CD4-positive, alpha-beta T cell treated with Interleukin-12 subunit alpha and Interleukin-12 subunit beta, for 1 hour (primary cell): ENCODE measurements around the gene TSR3.
A peak's percentile ranks its signal among the peaks of the same experiment; 100 is the strongest.

Source experiments
- DNase-seq: peaks from one replicate; pipeline ENCODE4 v3.0.0-alpha.2; 2020

The TSR3 gene

DNA sequence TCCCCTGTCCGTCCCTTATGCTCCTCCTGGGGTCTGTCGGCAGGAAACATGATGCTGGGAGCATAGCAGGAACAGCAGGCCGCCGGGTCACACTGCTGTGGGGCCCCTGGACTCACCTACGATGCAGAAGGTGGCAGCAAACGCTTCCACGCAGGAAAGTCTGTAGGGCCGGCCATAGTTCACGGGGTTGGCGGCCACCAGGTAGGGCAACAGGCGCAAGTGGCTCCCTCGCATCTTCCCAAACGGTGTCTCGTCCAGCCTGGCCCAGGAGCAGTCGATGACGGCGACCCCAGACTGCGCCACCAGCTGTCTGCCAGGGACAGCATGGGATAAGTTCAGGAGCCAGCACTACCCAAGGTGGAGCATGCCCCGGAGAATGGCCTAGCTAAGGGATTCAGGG lies 987 bp downstream of the TSR3 start:
- DNase-seq, result no peak

DNA sequence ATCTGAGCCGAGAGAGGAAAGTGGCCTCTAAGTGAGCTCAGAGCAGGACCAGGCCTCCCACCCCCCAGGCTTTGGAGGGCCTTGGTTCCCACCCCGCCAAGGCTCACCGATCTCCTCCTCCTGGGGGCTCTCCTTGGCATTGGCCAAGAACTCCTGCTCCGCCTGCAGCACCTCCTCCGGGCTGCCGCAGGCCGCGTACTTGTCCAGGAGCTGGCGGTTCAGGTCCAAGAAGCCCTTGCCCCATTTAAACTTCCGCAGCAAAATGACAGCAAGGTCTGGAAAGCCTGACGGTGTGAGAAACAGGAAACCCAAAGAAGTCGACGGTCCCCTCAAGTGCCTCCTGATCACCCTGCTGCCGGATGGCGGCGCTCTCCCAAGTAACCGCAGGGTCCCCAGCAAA lies 1.7 kb downstream of the TSR3 start:
- no peak for DNase-seq

DNA sequence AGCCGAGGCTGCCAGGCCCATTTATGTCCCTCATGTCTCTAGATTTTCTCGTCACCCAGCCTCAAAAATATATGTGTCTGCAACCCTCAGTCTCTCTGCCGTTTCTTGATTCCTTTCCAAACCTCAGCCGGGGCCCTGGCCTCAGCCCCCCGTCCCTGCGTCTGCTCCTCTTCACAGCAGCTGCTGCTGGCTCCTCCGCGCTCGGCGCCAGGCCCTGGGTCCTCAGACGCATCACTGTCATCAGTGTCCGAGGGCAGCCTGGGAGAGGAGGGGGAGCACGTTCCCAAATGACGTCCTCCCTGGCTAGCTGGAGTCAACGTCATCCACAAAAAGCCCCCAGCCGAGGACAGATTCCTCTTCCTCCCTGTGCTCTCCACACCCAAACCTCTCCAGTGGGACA lies 2.3 kb downstream of the TSR3 start:
- no peak for DNase-seq

DNA sequence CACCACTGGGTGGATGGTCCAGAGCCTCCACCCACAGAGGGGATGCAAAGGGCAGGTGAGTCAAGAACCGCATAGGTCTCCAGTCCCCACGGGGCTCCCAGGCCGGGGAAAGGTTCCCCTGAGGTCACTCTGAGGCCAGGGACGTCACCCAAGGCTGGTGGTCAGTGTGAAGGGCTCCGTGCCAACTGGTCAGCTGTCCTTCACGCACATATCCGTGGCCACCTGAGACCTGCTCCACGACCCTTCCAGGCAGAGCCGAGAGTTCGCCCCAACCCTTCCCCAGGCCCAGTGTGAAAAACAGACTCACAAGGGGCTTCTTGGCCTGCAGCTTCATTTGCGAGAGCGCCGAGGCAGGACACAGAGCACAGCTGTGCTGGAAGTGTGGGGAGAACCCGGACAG lies 2.8 kb downstream of the TSR3 start:
- no peak for DNase-seq

DNA sequence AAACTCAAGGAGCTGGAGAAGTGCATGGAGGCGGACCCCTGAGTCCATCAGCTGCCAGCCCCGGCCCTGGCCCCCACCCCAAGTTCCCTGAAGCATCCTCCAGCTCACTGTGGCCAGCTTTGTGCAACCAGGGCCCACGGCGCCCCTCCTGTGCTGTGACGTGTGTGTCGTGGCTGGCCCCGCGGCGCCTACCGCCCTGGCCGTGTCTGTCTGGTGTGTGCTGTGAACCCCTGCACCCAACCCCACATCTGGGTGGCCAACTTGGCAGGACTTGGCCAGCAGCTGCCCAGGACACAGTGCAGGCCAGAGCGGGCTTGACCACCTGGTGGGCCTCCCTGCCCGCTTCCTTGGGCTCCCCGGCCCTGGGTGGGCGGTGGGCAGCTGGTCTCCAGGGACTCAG lies 3.2 kb downstream of the TSR3 start:
- DNase-seq, result no peak

DNA sequence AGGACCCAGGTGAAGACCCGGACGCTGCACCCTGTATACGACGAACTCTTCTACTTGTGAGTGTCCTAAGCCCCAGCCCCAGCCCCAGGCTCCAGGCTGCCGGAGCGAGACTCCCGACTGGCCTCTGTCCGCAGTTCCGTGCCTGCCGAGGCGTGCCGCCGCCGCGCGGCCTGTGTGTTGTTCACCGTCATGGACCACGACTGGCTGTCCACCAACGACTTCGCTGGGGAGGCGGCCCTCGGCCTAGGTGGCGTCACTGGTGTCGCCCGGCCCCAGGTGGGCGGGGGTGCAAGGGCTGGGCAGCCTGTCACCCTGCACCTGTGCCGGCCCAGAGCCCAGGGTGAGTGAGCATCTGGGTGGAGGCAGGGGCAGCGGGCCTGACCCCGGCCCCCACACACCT lies 3.7 kb downstream of the TSR3 start:
- no peak for DNase-seq

DNA sequence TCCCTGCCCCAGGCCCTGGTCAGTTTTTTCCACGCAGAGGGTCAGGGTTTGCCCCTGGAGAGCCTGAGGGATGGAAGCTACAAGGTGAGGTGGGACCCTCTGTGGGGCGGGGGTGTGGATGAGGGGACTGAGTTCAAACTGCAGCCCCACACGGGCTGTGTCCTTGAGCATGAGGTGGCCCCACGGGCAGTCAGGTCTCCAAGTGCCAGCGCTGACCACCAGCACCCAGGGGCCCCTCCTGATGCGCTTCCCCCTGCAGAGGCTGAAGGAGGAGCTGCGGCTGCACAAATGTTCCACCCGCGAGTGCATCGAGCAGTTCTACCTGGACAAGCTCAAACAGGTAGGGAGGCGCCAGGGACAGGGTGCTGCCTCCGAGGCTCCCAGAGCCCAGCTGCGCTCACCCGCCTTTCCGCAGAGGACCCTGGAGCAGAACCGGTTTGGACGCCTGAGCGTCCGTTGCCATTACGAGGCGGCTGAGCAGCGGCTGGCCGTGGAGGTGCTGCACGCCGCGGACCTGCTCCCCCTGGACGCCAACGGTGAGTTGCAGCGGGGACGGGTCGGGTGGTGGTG lies 4.3 kb downstream of the TSR3 start:
- no peak for DNase-seq

DNA sequence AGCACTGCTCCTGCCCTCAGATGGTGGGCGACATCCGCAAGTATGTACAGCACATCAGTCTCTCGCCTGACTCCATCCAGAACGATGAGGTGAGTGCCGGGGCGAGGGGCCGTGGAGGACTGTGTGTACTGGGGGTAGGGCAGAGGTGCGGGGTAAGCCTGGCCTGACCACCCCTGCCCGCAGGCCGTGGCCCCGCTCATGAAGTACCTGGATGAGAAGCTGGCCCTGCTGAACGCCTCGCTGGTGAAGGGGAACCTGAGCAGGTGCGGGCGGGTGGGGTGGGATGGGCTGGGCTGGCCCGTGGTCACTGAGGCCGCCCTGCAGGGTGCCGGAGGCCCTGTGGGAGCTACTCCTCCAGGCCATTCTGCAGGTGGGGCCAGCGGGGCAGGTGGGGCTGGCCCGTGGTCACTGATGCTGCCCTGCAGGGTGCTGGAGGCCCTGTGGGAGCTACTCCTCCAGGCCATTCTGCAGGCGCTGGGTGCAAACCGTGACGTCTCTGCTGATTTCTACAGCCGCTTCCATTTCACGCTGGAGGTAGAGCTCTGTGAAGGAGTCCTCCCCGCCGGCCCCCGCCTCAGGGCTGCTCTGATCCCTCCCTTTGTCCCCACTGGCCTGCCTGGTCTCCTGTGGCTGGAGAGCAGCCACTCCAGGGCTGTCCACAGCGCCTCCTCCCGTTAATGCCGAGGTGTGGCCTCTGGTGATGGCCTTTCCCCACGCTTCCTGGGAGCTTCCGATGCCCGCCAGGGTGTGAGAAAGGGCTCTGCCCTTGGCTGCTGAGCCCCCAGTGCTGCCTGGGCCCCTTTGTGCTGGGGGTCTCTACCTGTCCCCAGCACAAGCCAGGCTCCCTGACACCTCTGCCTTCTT lies 5.0 kb downstream of the TSR3 start:
- no peak for DNase-seq

DNA sequence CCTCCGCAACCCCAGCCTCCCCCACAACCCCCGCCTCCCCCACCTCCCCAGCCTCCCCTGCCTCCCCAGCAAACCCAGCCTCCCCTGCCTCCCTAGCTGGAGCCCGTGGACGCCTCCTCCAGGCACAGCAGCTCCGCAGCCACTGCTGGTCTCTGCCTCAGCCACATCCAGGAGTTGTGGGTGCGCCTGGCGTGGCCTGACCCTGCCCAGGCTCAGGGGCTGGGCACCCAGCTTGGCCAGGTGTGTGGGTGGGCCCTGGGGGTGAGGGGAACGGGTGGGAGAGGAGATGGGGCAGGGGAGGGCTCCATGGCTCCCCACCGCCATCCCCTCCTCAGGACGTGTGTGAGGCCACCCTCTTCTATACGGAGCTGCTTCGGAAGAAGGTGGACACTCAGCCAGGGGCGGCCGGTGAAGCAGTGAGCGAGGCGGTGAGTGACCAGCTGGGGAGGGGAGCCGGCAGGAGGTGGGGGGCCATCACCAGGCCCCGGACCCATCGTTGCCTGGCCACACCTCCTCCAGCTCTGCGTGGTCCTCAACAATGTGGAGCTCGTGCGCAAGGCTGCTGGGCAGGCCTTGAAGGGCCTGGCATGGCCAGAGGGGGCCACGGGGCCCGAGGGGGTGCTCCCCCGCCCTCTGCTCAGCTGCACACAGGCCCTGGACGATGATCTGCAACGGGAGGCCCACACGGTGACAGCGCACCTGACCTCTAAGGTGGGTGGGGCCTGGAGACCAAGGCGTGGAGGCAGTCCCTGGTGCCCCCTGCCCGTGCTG lies 5.8 kb downstream of the TSR3 start:
- DNase-seq, result no peak

DNA sequence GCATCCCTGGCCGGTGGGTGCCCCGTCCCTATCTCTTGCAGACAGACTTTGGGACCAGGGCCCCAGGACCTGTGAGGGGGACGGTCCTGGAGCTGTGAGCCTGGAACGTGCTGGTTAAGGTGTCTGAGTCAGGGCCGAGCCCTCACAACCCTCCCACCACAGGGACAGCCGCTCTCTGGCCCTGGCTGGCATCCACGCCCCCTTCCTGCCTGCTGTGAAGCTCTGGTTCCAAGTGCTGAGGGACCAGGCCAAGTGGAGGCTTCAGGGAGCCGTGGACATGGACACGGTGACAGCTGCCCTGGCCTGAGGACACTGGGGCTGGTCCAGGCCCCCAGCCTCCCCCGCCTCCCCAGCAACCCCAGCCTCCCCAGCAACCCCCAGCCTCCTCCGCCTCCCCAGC lies 6.6 kb downstream of the TSR3 start:
- DNase-seq, result no peak

DNA sequence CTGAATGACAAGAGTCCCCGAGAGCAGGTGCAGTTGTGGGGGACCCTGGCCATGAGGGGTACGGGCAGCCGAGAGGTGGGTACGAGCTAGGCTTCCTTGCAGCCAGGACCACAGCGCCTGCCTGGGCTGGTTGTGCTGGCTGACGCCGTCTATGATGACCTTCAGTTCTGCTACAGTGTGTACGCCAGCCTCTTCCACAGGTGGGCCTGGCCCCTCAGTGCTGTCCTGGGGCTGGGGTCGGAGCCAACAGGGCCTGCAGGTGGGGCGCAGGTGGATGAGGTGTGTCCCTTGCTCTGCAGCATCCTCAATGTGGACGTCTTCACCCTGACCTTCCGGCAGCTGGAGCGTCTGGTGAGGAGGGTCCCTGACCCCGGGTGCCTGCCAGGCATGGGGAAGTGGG lies 7.2 kb downstream of the TSR3 start:
- DNase-seq, result no peak

DNA sequence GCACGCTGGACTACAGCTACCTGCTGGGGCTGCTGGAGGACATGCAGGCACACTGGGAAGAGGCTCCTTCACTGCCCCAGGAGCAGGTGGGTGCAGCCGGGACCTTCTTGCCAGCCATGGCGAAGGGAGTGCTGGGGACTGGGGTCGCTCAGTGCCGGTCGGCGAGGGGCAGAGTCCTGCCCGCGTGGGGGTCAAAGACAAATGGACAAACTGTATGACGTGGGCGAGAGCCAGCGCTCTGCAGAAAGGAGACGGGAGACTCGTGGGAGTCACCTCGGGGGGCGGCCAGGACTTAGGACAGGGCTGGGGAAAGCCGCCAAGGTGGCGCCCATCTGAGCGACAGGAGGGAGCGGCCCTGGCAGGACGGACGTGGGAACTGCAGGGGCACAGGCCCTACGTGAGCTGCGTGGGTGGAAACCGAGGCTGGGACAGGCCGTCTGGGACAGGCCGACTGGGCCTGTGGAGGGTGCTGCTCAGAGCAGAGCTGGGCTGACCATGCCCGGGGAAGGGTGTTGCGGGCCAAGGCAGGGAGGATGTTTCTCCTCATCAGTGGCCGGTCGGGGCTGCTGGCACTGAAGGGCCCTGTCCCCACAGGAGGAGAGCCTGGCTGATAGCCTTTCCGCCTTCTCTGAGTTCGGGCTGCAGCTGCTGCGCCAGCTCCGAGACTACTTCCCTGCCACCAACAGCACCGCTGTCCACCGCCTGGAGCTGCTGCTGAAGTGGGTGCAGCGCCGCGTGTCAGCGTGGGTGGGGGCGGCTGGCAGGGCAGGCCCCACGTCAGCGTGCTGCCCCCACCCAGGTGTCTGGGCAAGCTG lies 8.0 kb downstream of the TSR3 start:
- DNase-seq, result no peak

DNA sequence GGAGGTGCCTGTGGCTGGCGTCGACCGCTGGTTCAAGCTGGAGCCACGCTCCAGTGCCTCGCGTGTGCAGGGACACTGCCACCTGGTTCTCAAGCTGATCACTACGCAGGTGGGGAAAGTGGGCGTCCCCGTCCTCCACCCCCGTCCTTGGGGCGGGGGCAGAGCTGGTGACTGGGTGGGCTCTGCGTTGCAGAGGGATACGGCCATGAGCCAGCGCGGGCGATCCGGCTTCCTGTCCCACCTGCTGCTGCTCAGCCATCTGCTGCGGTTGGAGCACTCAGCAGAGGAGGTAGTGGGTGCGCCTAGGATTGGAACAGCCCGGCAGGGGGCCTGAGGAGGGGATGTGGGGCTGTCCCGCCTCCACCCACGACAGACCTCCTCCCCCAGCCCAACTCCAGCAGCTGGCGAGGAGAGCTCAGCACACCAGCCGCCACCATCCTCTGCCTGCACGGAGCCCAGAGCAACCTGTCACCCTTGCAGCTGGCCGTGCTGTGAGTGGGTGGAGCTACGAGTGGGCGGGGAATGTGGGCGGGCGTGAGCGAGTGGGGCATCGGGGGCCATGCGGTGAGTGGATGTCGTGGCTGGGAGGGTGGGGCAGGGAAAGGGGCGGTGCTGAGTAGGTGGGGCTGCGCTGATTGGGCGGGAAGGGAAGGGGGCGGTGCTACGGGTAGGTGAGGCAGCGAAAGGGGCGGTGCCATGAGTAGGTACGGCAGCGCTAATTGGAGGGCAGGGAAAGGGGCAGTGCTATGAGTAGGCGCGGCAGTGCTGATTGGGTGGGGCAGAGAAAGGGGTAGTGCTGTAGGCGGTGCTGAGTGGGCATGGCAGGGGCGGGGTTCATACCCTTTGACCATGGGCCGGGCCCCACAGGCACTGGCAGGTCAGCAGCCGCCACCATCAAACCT lies 8.9 kb downstream of the TSR3 start:
- peak; percentile 99 for DNase-seq

DNA sequence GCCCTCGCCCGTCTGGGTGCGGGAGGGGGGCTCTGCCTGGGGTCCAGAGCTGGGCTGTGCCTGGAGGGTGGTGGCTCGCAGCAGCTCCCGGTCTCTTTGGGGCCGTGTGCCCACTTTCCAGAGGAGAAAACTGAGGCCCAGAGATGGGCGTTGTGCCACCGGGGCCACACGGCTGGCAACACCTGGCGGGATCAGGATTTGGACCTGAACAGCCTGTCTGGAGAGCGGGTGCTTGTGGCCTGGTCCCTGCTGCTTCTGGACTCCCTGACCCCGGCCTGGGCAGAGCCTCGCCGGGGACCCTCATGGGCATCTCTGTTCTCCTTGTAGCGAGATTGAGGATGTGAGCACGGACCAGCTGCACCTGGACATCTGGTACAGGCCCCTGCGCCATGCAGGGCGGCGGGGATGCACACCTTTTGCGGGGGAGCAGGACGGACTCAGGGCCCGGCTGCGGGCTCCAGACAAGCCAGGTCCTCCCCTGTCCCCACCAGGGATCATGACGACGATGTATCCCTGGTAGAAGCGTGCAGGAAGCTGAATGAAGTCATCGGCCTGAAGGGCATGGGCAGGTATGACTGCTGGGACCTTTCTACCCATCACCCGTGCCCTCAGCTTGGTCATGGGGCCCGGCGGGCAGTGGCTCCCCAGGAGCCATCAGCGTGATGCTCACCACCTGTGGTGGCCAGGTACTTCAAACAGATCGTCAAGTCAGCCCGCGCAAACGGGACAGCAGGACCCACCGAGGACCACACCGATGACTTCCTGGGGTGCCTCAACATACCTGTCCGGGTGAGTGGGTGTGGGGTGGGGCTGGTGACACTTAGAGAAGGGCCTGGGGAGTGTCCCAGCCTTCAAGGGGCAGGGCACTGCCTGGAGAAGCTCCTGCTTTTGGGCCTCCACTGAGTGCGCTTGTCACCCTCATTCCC lies 9.9 kb downstream of the TSR3 start:
- DNase-seq, result no peak

DNA sequence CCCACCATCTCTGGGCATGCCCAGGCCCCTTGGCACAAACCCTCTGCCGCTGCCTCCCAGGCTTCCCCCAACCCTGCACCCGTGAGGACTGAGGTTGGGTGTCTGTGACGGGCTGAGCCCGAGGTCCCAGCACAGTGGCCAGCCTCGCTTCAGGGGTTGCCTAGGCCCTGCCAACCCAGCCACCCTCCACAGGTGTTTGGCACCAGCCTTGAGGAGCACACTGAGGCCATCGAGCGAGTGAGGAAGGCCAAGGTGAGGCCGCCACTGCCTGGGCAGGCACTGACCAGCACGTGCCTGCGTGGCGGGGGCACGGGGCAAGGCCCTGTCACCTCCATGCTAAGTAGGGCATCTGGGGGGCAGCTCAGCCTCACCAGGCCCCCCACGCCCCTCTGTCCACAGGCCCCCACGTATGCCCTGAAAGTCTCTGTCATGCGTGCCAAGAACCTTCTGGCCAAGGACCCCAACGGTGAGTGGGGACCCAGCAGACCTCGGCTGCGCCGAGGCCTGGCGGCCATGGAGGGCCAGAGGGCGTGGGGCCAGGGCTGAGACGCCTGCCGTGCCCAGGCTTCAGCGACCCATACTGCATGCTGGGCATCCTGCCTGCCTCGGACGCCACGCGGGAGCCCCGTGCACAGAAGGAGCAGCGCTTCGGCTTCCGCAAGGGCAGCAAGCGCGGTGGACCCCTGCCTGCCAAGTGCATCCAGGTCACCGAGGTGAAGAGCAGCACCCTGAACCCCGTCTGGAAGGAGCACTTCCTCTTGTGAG lies 10.8 kb downstream of the TSR3 start:
- DNase-seq, result no peak

DNA sequence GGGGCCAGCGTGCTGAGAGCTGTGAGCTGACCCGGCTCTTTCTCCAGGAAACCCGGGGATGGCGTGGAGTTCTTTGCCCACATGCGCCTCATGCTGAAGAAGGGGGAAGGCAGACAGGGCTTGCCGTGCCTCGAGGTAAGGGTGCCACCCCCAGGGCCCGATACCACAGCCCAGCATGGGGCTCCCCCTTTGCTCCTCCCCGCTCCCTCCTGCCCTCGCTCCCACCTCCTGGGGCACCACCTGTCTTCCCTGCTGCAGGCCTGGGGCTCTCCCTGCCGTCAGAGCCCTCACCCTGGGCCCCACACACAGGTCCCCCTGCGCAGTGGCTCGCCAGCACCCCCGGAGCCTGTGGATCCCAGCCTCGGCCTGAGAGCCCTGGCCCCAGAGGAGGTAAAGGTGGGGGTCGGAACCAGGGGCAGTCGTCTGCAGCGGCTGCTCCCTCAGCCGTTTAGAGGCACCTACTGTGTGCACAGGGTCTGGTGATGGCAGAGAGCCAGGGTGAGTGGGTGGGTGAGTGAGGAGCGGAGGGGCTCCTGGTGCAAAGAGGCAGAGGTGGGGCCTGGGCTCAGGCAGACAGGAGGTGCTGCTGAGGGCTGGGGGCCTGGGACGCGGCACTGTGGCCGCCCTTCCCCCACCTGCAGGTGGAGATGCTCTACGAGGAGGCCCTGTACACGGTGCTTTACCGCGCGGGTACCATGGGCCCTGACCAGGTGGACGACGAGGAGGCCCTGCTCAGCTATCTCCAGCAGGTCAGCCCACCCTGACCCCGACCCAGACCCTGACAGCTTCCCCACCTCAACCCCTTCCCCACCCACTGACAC lies 12.6 kb downstream of the TSR3 start:
- no peak for DNase-seq

DNA sequence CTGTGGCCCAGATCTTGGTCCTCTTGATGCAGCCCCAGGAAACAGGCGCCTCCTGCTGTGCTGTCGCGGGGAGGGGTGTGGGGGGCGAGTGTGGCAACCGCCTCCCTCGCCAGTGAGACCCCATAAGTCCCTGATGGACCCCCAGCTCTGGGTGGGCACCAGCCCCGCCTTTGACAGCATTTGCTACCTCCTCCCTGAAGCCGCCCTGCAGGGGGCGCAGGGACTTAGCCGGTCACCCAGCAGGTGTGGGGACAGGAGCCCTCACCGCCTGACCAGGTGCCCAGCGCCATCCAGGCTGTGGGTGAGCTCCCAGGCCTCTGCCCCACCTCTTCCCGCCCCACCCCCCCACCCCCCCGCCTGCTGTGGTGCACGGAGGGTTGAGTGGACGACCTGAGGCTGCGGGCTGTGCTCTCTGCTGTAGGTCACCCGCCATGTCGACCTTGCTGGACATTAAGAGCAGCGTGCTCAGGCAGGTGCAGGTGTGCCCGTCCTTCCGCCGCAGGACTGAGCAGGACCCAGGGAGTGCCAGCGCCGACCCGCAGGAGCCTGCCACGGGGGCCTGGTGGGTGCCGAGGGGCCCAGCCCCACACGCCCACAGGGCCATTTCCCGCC lies 13.5 kb downstream of the TSR3 start:
- peak; percentile 34 for DNase-seq

DNA sequence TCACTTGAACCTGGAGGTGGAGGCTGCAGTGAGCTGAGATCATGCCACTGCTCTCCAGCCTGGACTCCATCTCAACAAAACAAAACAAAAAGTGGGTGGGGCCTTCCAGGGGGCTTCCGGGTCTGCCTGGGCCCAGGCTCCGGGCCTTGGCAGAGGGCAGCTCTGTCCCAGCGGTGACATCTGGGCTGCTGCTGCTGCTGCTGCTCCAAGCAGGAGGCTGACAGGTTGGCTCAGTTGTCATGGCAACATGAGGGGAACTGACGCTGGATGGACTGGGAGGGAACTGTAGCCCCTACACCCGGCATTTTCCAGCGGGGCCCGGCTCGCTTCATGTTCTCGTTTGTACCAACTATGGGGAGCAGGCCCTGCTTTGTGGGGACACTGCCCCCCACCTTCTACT lies 14.2 kb downstream of the TSR3 start:
- no peak for DNase-seq

DNA sequence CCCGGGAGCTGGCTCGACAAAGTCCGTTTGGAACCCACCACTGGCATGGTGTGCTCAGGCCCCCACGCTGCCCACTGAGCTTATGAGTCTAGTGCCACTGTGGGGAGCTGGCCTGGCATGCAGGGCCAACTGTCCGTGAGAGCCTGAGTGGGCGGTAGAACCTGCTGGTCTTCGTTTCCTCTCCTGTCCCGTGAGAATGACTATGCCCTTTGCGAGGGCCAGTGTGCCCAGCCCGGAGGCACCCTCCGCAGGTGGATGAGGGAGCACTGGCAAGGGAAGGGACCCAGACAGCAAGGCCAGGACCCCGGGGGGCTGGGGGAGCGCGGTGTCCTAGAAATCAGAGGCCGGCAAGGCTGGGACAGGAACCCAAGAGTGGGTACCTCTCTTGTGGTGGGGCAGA lies 15.1 kb downstream of the TSR3 start:
- DNase-seq, result no peak
